ENCODE results near the gene MX1. TPM values are rescaled to one million over a fixed set of nuclear protein-coding genes. Genes with fewer than 3 reads are reported as not detected.

Gene MX1
- total and polyA plus RNA-seq, 4 donors: 15.1 to 21.3 (median 18.0) TPM

- TF ChIP-seq YY1 (IDR thresholded peaks at IDR 0.05): no peak
- no peaks in the 10 kb centered on the region for H3K27me3 ChIP-seq (ENCODE audit: control insufficient read depth in 4 of 4, insufficient read depth in 4 of 4, low read length in 3 of 4)
- H3K36me3 ChIP-seq (ENCODE audit: control insufficient read depth in 4 of 4, insufficient read depth in 3 of 4, low read depth in 1 of 4, low read length in 3 of 4): peaks cover 22 to 66% (median 48%) of the 10 kb centered on the region in 4 donors
- no peak overlapping the region for H3K27ac ChIP-seq (ENCODE audit: low read depth in 1 of 2, low read length in 2 of 2)
- no peaks in the 10 kb centered on the region for H3K9me3 ChIP-seq (ENCODE audit: control insufficient read depth in 4 of 4, low read length in 3 of 4)
- 97% methylated on average over 4 of the region's 4 CpGs for WGBS
- H3K4me1 ChIP-seq (ENCODE audit: control insufficient read depth in 4 of 4, insufficient read depth in 4 of 4, low read length in 3 of 4): no peaks in the 10 kb centered on the region
- no peak overlapping the region for H3K9ac ChIP-seq (ENCODE audit: low read depth in 1 of 2, low read length in 2 of 2)
- no peak for DNase-seq (ENCODE audit: low spot score)
- no peak overlapping the region for H3K4me3 ChIP-seq (ENCODE audit: low read depth in 1 of 3, low read length in 3 of 3)
Observed at GRCh38 chr21:41446586-41446985, 20.5 kb downstream of the MX1 start.

GRCh38 chr21:41447356-41447755 is 21.3 kb downstream of the MX1 start:
- peaks cover 25 to 63% (median 46%) of the 10 kb centered on the region in 4 donors for H3K36me3 ChIP-seq (ENCODE audit: control insufficient read depth in 4 of 4, insufficient read depth in 3 of 4, low read depth in 1 of 4, low read length in 3 of 4)
- H3K4me3 ChIP-seq (ENCODE audit: low read depth in 1 of 3, low read length in 3 of 3): no peak overlapping the region
- 96% methylated on average over 3 of the region's 3 CpGs for WGBS
- TF ChIP-seq RAD21 (IDR thresholded peaks at IDR 0.05) (no peak), FOXA2 (IDR thresholded peaks at IDR 0.05) (no peak), HNF4G (IDR thresholded peaks at IDR 0.05) (no peak), CTCF (IDR thresholded peaks at IDR 0.05; ENCODE audit: low read depth, low read length, missing input control) (no peak)
- H3K9ac ChIP-seq (ENCODE audit: low read depth in 1 of 2, low read length in 2 of 2): no peak overlapping the region
- no peak overlapping the region for H3K27ac ChIP-seq (ENCODE audit: low read depth in 1 of 2, low read length in 2 of 2)
- no peaks in the 10 kb centered on the region for H3K4me1 ChIP-seq (ENCODE audit: control insufficient read depth in 4 of 4, insufficient read depth in 4 of 4, low read length in 3 of 4)
- no peaks in the 10 kb centered on the region for H3K9me3 ChIP-seq (ENCODE audit: control insufficient read depth in 4 of 4, low read length in 3 of 4)
- DNase-seq (ENCODE audit: low spot score): no peak
- no peaks in the 10 kb centered on the region for H3K27me3 ChIP-seq (ENCODE audit: control insufficient read depth in 4 of 4, insufficient read depth in 4 of 4, low read length in 3 of 4)

GRCh38 chr21:41449613-41450012 is 23.6 kb downstream of the MX1 start:
- Histone ChIP-seq H3K9ac (ENCODE audit: low read depth in 1 of 2, low read length in 2 of 2) (no peak overlapping the region), H3K36me3 (ENCODE audit: control insufficient read depth in 4 of 4, insufficient read depth in 3 of 4, low read depth in 1 of 4, low read length in 3 of 4) (peaks cover 26 to 62% (median 37%) of the 10 kb centered on the region in 4 donors), H3K27me3 (ENCODE audit: control insufficient read depth in 4 of 4, insufficient read depth in 4 of 4, low read length in 3 of 4) (no peaks in the 10 kb centered on the region), H3K4me3 (ENCODE audit: low read depth in 1 of 3, low read length in 3 of 3) (no peak overlapping the region), H3K27ac (ENCODE audit: low read depth in 1 of 2, low read length in 2 of 2) (no peak overlapping the region), H3K9me3 (ENCODE audit: control insufficient read depth in 4 of 4, low read length in 3 of 4) (no peaks in the 10 kb centered on the region), H3K4me1 (ENCODE audit: control insufficient read depth in 4 of 4, insufficient read depth in 4 of 4, low read length in 3 of 4) (no peaks in the 10 kb centered on the region)
- DNase-seq (ENCODE audit: low spot score): no peak
- 85% methylated on average over 5 of the region's 5 CpGs for WGBS
- TF ChIP-seq SP1 (IDR thresholded peaks at IDR 0.05) (no peak), ZBTB33 (IDR thresholded peaks at IDR 0.05) (no peak), YY1 (IDR thresholded peaks at IDR 0.05) (no peak), HNF4G (IDR thresholded peaks at IDR 0.05) (no peak), FOXA1 (IDR thresholded peaks at IDR 0.05) (no peak), FOXA2 (IDR thresholded peaks at IDR 0.05) (no peak), NR2F2 (IDR thresholded peaks at IDR 0.05) (no peak), CTCF (IDR thresholded peaks at IDR 0.05; ENCODE audit: low read depth, low read length, missing input control) (no peak), REST (IDR thresholded peaks at IDR 0.05) (no peak)
